HEK293 (cell line): ENCODE results near the gene RASGRP3.

Source experiments
- GLI4 ChIP-seq: fragments of 450-650 bp; formaldehyde crosslinking; IDR thresholded peaks from 2 replicates; pipeline ENCODE4 v1.5.1; 2016; ENCODE audit warnings: missing biosample characterization, missing genetic modification characterization
- KLF7 ChIP-seq: fragments of 450-650 bp; formaldehyde crosslinking; IDR thresholded peaks from 2 replicates; pipeline ENCODE4 v1.5.1; 2016; ENCODE audit warnings: missing biosample characterization, missing genetic modification characterization, borderline replicate concordance
- KLF8 ChIP-seq: fragments of 450-650 bp; formaldehyde crosslinking; IDR thresholded peaks from 2 replicates; pipeline ENCODE4 v1.5.1; 2016; ENCODE audit warnings: missing biosample characterization, missing genetic modification characterization
- MEIS1 ChIP-seq: sonication (generic); formaldehyde crosslinking; IDR thresholded peaks from 2 replicates; pipeline ENCODE4 v1.8.1; 2022; ENCODE audit warnings: missing genetic modification reagents, mild to moderate bottlenecking, borderline replicate concordance
- SALL2 ChIP-seq: fragments of 450-650 bp; formaldehyde crosslinking; IDR thresholded peaks from 2 replicates; pipeline ENCODE4 v1.5.0; 2017; ENCODE audit warnings: missing biosample characterization, mild to moderate bottlenecking, missing genetic modification characterization, borderline replicate concordance
- ZFP69B ChIP-seq: fragments of 450-650 bp; formaldehyde crosslinking; IDR thresholded peaks from 2 replicates; pipeline ENCODE4 v1.5.1; 2016; ENCODE audit warnings: missing biosample characterization, missing genetic modification characterization
- ZNF19 ChIP-seq: fragments of 450-650 bp; formaldehyde crosslinking; IDR thresholded peaks from 2 replicates; pipeline ENCODE4; 2016; ENCODE audit warnings: missing biosample characterization, missing genetic modification characterization, low read depth
- ZXDB ChIP-seq: fragments of 450-650 bp; formaldehyde crosslinking; IDR thresholded peaks from 2 replicates; pipeline ENCODE4 v1.5.1; 2016; ENCODE audit warnings: missing biosample characterization, missing genetic modification characterization
- TF ChIP-seq, protein P1 (sequence below): fragments of 450-650 bp; formaldehyde crosslinking; IDR thresholded peaks from 2 replicates; pipeline ENCODE4 v1.5.1; 2016; ENCODE audit warnings: missing biosample characterization, missing genetic modification characterization
- TF ChIP-seq, protein P2 (sequence below): fragments of 450-650 bp; formaldehyde crosslinking; IDR thresholded peaks from 2 replicates; pipeline ENCODE4 v1.5.1; 2016; ENCODE audit warnings: missing biosample characterization, missing genetic modification characterization
- TF ChIP-seq, protein P3 (sequence below): fragments of 450-650 bp; formaldehyde crosslinking; IDR thresholded peaks from 2 replicates; pipeline ENCODE4 v1.5.1; 2016; ENCODE audit warnings: missing biosample characterization, missing genetic modification characterization

DNA sequence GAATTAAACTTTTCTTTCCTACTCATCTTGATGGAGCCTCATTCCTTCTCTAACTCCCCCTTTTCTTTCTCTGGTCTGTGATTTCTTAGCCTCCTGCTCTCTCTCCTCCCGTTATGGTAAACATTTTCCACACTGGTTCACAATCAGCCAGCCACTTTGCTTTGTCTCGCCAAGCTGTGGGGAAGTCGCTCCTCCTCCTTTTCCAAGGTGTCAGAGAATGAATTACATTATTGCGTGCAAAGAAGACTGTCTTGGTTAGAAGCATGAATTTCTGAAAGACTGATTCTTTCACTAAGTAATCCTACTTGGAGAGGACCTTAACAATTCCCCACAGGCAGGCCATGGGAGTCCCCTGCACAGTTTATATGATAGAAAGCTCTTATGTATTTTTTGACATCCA is 46.1 kb downstream of the RASGRP3 start:
- TF ChIP-seq ZFP69B (tag by site-specific recombination) (no peak), ZNF19 (tag by site-specific recombination) (no peak), GLI4 (tag by site-specific recombination) (no peak), KLF7 (tag by site-specific recombination) (no peak), KLF8 (tag by site-specific recombination) (no peak), SALL2 (tag by site-specific recombination) (no peak), ZXDB (tag by site-specific recombination) (no peak), MEIS1 (CRISPR knock-in tag) (no peak)
- TF ChIP-seq, protein P1, sequence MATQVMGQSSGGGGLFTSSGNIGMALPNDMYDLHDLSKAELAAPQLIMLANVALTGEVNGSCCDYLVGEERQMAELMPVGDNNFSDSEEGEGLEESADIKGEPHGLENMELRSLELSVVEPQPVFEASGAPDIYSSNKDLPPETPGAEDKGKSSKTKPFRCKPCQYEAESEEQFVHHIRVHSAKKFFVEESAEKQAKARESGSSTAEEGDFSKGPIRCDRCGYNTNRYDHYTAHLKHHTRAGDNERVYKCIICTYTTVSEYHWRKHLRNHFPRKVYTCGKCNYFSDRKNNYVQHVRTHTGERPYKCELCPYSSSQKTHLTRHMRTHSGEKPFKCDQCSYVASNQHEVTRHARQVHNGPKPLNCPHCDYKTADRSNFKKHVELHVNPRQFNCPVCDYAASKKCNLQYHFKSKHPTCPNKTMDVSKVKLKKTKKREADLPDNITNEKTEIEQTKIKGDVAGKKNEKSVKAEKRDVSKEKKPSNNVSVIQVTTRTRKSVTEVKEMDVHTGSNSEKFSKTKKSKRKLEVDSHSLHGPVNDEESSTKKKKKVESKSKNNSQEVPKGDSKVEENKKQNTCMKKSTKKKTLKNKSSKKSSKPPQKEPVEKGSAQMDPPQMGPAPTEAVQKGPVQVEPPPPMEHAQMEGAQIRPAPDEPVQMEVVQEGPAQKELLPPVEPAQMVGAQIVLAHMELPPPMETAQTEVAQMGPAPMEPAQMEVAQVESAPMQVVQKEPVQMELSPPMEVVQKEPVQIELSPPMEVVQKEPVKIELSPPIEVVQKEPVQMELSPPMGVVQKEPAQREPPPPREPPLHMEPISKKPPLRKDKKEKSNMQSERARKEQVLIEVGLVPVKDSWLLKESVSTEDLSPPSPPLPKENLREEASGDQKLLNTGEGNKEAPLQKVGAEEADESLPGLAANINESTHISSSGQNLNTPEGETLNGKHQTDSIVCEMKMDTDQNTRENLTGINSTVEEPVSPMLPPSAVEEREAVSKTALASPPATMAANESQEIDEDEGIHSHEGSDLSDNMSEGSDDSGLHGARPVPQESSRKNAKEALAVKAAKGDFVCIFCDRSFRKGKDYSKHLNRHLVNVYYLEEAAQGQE (tag by site-specific recombination), result no peak
- TF ChIP-seq, protein P2, sequence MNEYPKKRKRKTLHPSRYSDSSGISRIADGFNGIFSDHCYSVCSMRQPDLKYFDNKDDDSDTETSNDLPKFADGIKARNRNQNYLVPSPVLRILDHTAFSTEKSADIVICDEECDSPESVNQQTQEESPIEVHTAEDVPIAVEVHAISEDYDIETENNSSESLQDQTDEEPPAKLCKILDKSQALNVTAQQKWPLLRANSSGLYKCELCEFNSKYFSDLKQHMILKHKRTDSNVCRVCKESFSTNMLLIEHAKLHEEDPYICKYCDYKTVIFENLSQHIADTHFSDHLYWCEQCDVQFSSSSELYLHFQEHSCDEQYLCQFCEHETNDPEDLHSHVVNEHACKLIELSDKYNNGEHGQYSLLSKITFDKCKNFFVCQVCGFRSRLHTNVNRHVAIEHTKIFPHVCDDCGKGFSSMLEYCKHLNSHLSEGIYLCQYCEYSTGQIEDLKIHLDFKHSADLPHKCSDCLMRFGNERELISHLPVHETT (tag by site-specific recombination), result no peak
- TF ChIP-seq, protein P3, sequence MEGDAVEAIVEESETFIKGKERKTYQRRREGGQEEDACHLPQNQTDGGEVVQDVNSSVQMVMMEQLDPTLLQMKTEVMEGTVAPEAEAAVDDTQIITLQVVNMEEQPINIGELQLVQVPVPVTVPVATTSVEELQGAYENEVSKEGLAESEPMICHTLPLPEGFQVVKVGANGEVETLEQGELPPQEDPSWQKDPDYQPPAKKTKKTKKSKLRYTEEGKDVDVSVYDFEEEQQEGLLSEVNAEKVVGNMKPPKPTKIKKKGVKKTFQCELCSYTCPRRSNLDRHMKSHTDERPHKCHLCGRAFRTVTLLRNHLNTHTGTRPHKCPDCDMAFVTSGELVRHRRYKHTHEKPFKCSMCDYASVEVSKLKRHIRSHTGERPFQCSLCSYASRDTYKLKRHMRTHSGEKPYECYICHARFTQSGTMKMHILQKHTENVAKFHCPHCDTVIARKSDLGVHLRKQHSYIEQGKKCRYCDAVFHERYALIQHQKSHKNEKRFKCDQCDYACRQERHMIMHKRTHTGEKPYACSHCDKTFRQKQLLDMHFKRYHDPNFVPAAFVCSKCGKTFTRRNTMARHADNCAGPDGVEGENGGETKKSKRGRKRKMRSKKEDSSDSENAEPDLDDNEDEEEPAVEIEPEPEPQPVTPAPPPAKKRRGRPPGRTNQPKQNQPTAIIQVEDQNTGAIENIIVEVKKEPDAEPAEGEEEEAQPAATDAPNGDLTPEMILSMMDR (tag by site-specific recombination), result no peak
